H1 (cell line): Measurements from ENCODE around the gene EBF3. TPM values are rescaled to one million over a fixed set of nuclear protein-coding genes. Genes with fewer than 3 reads are reported as not detected.

Source experiments
- CTCF ChIA-PET: fragments of 300-600 bp; sonication (Branson Sonifier 250); formaldehyde crosslinking; loops from one replicate; lab custom pipeline; 2021; ENCODE audit not compliant: partially characterized antibody; lab: Charles Lee
- POLR2A ChIA-PET: fragments of 300-600 bp; sonication (Branson Sonifier 250); formaldehyde crosslinking; loops from one replicate; lab custom pipeline; 2021; ENCODE audit warnings: inconsistent platforms; ENCODE audit not compliant: partially characterized antibody; lab: Charles Lee
- DNase-seq, 2 experiments: peaks; one replicate each; pipeline versions ENCODE4 v3.0.0 to v3.0.0-alpha.2; 2010 to 2022; ENCODE audit warnings: low spot score in 2 of 2, low read depth in 1 of 2, mixed read lengths in 1 of 2
- FAIRE-seq: peaks from 2 replicates; lab custom pipeline; 2011; peaks lifted over from hg19 to GRCh38; lab: Jason Lieb, UNC
- H2AFZ ChIP-seq: 2 replicates; pipeline ENCODE4 v1.8.1; 2012; ENCODE audit warnings: low read length, inconsistent platforms
- H2AK5ac ChIP-seq: 2 replicates; pipeline ENCODE4 v1.6.1; 2013; ENCODE audit warnings: low read depth, low read length
- H2BK120ac ChIP-seq: replicated peaks from 2 replicates; pipeline ENCODE3; 2013; ENCODE audit warnings: low read depth, low read length, inconsistent platforms
- H2BK12ac ChIP-seq: 2 replicates; pipeline ENCODE4 v1.6.1; 2013; ENCODE audit warnings: low read depth, low read length
- H2BK15ac ChIP-seq: 2 replicates; pipeline ENCODE4 v1.6.1; 2013; ENCODE audit warnings: low read length
- H2BK20ac ChIP-seq: 2 replicates; pipeline ENCODE4 v1.6.1; 2013; ENCODE audit warnings: low read length
- H2BK5ac ChIP-seq: 2 replicates; pipeline ENCODE4 v1.6.1; 2013; ENCODE audit warnings: low read depth, low read length
- H3K14ac ChIP-seq: 2 replicates; pipeline ENCODE4 v1.6.1; 2013; ENCODE audit warnings: inconsistent platforms; ENCODE audit not compliant: insufficient read length
- H3K18ac ChIP-seq: 2 replicates; pipeline ENCODE4 v1.6.1; 2013; ENCODE audit warnings: low read length; ENCODE audit errors: extremely low read depth
- H3K23ac ChIP-seq: 2 replicates; pipeline ENCODE4 v1.6.1; 2013; ENCODE audit warnings: inconsistent platforms; ENCODE audit not compliant: insufficient read length
- H3K23me2 ChIP-seq: 2 replicates; pipeline ENCODE4 v1.6.1; 2013; ENCODE audit warnings: low read depth, low read length
- H3K27ac ChIP-seq: 2 replicates; pipeline ENCODE4 v1.6.1; 2011; ENCODE audit warnings: low read depth, low read length, inconsistent platforms
- H3K27me3 ChIP-seq, 4 experiments: replicated peaks in 1 of 4; 1 replicate in 1 of 4; 2 replicates in 3 of 4; pipeline versions ENCODE4 v1.6.1 to v1.8.1; 2011 to 2013; ENCODE audit warnings: low read length in 3 of 4, mild to moderate bottlenecking in 3 of 4, inconsistent platforms in 2 of 4, mixed read lengths in 2 of 4, moderate library complexity in 1 of 4; ENCODE audit not compliant: control insufficient read depth in 3 of 4, insufficient read depth in 3 of 4; ENCODE audit errors: extremely low read depth in 1 of 4
- H3K36me3 ChIP-seq, 4 experiments: 2 replicates each; pipeline versions ENCODE4 v1.6.1 to v1.8.1; 2011 to 2013; ENCODE audit warnings: mild to moderate bottlenecking in 4 of 4, low read length in 3 of 4, moderate library complexity in 2 of 4, control low read depth in 1 of 4, inconsistent platforms in 1 of 4; ENCODE audit not compliant: insufficient read depth in 4 of 4, control insufficient read depth in 2 of 4
- H3K4ac ChIP-seq: replicated peaks from 2 replicates; pipeline ENCODE3; 2013; ENCODE audit warnings: low read length, low read depth, mixed read lengths, inconsistent platforms; ENCODE audit not compliant: insufficient read length
- H3K4me1 ChIP-seq, 4 experiments: replicated peaks in 1 of 4; 1 replicate in 1 of 4; 2 replicates in 3 of 4; pipeline versions ENCODE4 v1.6.1 to v1.8.1; 2011 to 2013; ENCODE audit warnings: low read length in 3 of 4, inconsistent platforms in 2 of 4, mixed read lengths in 1 of 4; ENCODE audit not compliant: insufficient read depth in 4 of 4, control insufficient read depth in 3 of 4
- H3K4me2 ChIP-seq, 2 experiments: 2 replicates each; pipeline versions ENCODE4 v1.6.1 to v1.8.1; 2011 to 2013; ENCODE audit warnings: low read depth in 2 of 2, low read length in 2 of 2, control low read depth in 1 of 2, inconsistent platforms in 1 of 2, mild to moderate bottlenecking in 1 of 2; ENCODE audit not compliant: insufficient read depth in 1 of 2
- H3K4me3 ChIP-seq, 4 experiments: fragments of 200-600, 300-600 bp in 1 of 4; sonication (generic), shearing (Covaris generic), sonication (Bioruptor Twin) in 1 of 4; 2 replicates each; pipeline versions ENCODE4 v1.5.1 to v1.8.1; 2011 to 2016; ENCODE audit warnings: low read length in 4 of 4, low read depth in 3 of 4, control low read depth in 2 of 4, inconsistent platforms in 2 of 4, mild to moderate bottlenecking in 2 of 4, mixed read lengths in 1 of 4, moderate library complexity in 1 of 4; ENCODE audit not compliant: insufficient read depth in 2 of 4; ENCODE audit errors: extremely low read depth in 1 of 4
- H3K56ac ChIP-seq: replicated peaks from 2 replicates; pipeline ENCODE3; 2013; ENCODE audit warnings: low read depth, mild to moderate bottlenecking, mixed read lengths, low read length, inconsistent platforms; ENCODE audit not compliant: insufficient read length
- H3K79me1 ChIP-seq: 2 replicates; pipeline ENCODE4 v1.6.1; 2013; ENCODE audit warnings: low read depth, low read length, control low read depth
- H3K79me2 ChIP-seq, 2 experiments: 2 replicates each; pipeline versions ENCODE4 v1.6.1 to v1.8.1; 2012 to 2013; ENCODE audit warnings: low read length in 2 of 2, mild to moderate bottlenecking in 2 of 2, inconsistent platforms in 1 of 2; ENCODE audit not compliant: insufficient read depth in 2 of 2, control insufficient read depth in 1 of 2
- H3K9ac ChIP-seq, 4 experiments: replicated peaks in 1 of 4; 1 replicate in 1 of 4; 2 replicates in 3 of 4; pipeline versions ENCODE4 v1.6.1 to v1.8.1; 2011 to 2013; ENCODE audit warnings: low read depth in 3 of 4, low read length in 3 of 4, control low read depth in 2 of 4, mild to moderate bottlenecking in 2 of 4, moderate library complexity in 2 of 4, inconsistent platforms in 1 of 4; ENCODE audit errors: extremely low read depth in 1 of 4
- H3K9me3 ChIP-seq, 2 experiments: 2 replicates each; pipeline versions ENCODE4 v1.6.1 to v1.8.1; 2012 to 2013; ENCODE audit warnings: mild to moderate bottlenecking in 2 of 2, moderate library complexity in 2 of 2, control low read depth in 1 of 2, inconsistent platforms in 1 of 2, low read depth in 1 of 2, low read length in 1 of 2, mixed read lengths in 1 of 2; ENCODE audit not compliant: insufficient read depth in 2 of 2
- H4K20me1 ChIP-seq, 2 experiments: replicated peaks in 1 of 2; 2 replicates each; pipeline versions ENCODE3 to v1.8.1; 2011 to 2013; ENCODE audit warnings: inconsistent platforms in 2 of 2, low read length in 2 of 2, mild to moderate bottlenecking in 1 of 2; ENCODE audit not compliant: insufficient read depth in 2 of 2, control insufficient read depth in 1 of 2
- H4K5ac ChIP-seq: 2 replicates; pipeline ENCODE4 v1.6.1; 2013; ENCODE audit warnings: low read length, low read depth, mixed read lengths, inconsistent platforms; ENCODE audit not compliant: insufficient read length
- H4K8ac ChIP-seq: 2 replicates; pipeline ENCODE4 v1.8.0; 2013; ENCODE audit warnings: mild to moderate bottlenecking, moderate library complexity, low read length, inconsistent platforms; ENCODE audit not compliant: insufficient read depth; ENCODE audit errors: extremely low read depth
- H4K91ac ChIP-seq: replicated peaks from 2 replicates; pipeline ENCODE3; 2013; ENCODE audit warnings: low read length, mixed read lengths, inconsistent platforms; ENCODE audit not compliant: insufficient read length
- BCL11A ChIP-seq, 2 experiments: IDR thresholded peaks; one replicate each; pipeline ENCODE4 v1.6.1; 2011; ENCODE audit warnings: low read depth in 2 of 2, low read length in 2 of 2, mild to moderate bottlenecking in 2 of 2
- whole genome bisulfite sequencing, 2 experiments: shearing (Covaris generic) in 1 of 2; methylation state at CpG; one replicate each; pipeline versions ENCODE4 v1.1.6 to v1.1.7; 2013 to 2015; ENCODE audit warnings: low lambda C conversion rate in 2 of 2, mixed read lengths in 2 of 2, inconsistent platforms in 1 of 2, low coverage in 1 of 2, missing lambda C conversion rate in 1 of 2; ENCODE audit not compliant: insufficient replicate concordance in 2 of 2, insufficient coverage in 1 of 2, insufficient read length in 1 of 2; ENCODE audit errors: extremely low coverage in 1 of 2, missing lambda C conversion rate in 1 of 2; 5-methylcytosine and 5-hydroxymethylcytosine counted together
- polyA plus RNA-seq, 7 experiments: library from polyadenylated mRNA; depleted of rRNA in 3 of 7; stranded (reverse) in 5 of 7; unstranded in 2 of 7; fragments of >200 nt in 5 of 7; fragments of 200-250 nt in 2 of 7; gene quantifications; 1 replicate in 5 of 7; 2 replicates in 1 of 7; 4 replicates in 1 of 7; pipeline versions ENCODE4 v1.2.1 to v1.2.3, GENCODE V29; 2011 to 2013; ENCODE audit warnings: missing spikeins in 2 of 7, mixed read lengths in 2 of 7
- total RNA-seq: library from RNA; stranded (reverse); fragmentation: NEBNext Ultra II Directional; extraction: Animal tissue kit (Norgen Biotek cat#: 25700); gene quantifications from 2 replicates; pipeline ENCODE4 v1.2.1, GENCODE V29; 2021

EBF3 gene
- total and polyA plus RNA-seq, 2 of the 8 experiments (the other 6 are each of a cell fraction or from before 2014, with no cell fraction given): 0.08 to 0.26 TPM

DNA sequence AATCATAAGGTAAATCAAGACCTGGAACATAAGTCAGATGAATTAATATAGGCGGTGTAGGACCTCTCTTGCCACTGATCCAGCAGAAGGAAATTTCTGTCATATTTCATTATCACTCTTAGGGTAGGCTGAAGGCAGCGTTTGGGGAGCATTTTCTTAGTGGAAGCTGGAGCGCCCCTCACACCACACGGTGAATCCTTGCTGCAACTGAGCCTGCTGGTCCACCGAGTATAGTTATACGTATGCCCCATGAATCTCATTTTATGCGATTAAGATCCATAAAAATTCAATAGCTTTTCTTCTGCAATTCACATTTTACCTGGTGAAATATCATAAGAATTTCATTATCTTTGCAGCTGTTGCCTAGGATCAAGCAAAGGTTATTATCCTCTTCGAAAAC, 19.6 kb downstream of the EBF3 start:
- no peak overlapping the region for H3K23ac ChIP-seq
- H2BK120ac ChIP-seq: no peak overlapping the region
- 82% methylated on average over 8 of the region's 8 CpGs; no CpG with 5 or more reads in 1 of the 2 experiments for WGBS, 2 experiments
- H2BK12ac ChIP-seq: no peak overlapping the region
- H2BK15ac ChIP-seq: no peak overlapping the region
- no peak for TF ChIP-seq BCL11A (IDR thresholded peaks at IDR 0.05; ENCODE audit: low read depth in 2 of 2, low read length in 2 of 2)
- no peak overlapping the region for H2BK5ac ChIP-seq
- no peaks in the 10 kb centered on the region for H3K23me2 ChIP-seq
- peaks cover 0 to 4% (median 1%) of the 10 kb centered on the region in 4 experiments; a peak in 3 of 7 replicates for H3K4me1 ChIP-seq
- H2AFZ ChIP-seq: no peak overlapping the region
- no peak for DNase-seq
- FAIRE-seq: no peak
- CTCF ChIA-PET: interaction anchor here (0.9 to 1.7 kb wide), 5 partner anchors 9 to 26 kb away, joined by 3 to 6 read pairs (median 3); no protein-coding TSS in a partner anchor
- no peak overlapping the region for H3K4me2 ChIP-seq
- no peaks in the 10 kb centered on the region for H3K9me3 ChIP-seq
- no peak overlapping the region for H4K5ac ChIP-seq
- no peaks in the 10 kb centered on the region for H3K79me1 ChIP-seq
- H4K91ac ChIP-seq: no peak overlapping the region
- POLR2A ChIA-PET: no interaction called here
- no peaks in the 10 kb centered on the region; a peak in 1 of 7 replicates for H3K27me3 ChIP-seq
- no peak overlapping the region for H3K56ac ChIP-seq
- no peak overlapping the region for H2BK20ac ChIP-seq
- H4K8ac ChIP-seq: no peak overlapping the region
- H3K79me2 ChIP-seq: no peaks in the 10 kb centered on the region
- H3K14ac ChIP-seq: no peak overlapping the region
- H4K20me1 ChIP-seq: no peaks in the 10 kb centered on the region
- no peak overlapping the region for H3K9ac ChIP-seq
- no peak overlapping the region for H3K4ac ChIP-seq
- H2AK5ac ChIP-seq: no peak overlapping the region
- H3K4me3 ChIP-seq: no peak overlapping the region
- no peaks in the 10 kb centered on the region for H3K36me3 ChIP-seq
- H3K27ac ChIP-seq: no peak overlapping the region
- H3K18ac ChIP-seq: no peak overlapping the region
